Smooth muscle cell of bladder (primary cell): ENCODE measurements around the gene MAPK10. TPM values are rescaled to one million over a fixed set of nuclear protein-coding genes. Genes with fewer than 3 reads are reported as not detected.

Experiments
- total RNA-seq: library from RNA; depleted of rRNA; stranded (reverse); fragments of >200 nt; gene quantifications from 2 replicates; pipeline ENCODE4 v1.2.3, GENCODE V29; 2014

The MAPK10 gene
- 14.4 and 26.0 TPM in 2 replicates for total RNA-seq

GRCh38 chr4:86359944-86360478, at the start of gene MAPK10:
MAPK10 (minus strand) TSS chr4:86360053.

Other genes with a start within 250 kb of the MAPK10 start
- 37.3 and 58.6 TPM in 2 replicates for gene PTPN13, start 234.3 kb upstream of the MAPK10 start, total RNA-seq